ENCODE data around the gene RASSF3.

DNA sequence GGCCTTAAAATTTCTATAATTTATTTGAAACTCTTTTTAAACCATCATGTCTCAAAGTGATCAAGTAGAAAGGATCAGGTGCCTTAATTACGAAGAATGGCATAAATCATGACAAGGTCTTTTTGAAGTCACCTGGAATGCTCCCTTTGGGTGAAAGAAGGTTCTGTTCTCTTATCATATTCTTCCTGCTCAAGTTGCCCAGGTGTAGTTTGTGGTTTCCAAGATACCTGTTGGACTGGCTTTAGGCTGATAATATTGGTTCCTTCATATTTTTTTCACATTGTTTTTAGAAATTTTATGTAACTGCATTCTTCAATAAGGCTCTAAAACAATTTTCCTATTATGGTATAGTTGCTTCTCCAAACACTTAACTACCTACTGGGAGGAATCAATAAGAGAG lies 29.2 kb downstream of the RASSF3 start:
- TF ChIP-seq, protein P1, sequence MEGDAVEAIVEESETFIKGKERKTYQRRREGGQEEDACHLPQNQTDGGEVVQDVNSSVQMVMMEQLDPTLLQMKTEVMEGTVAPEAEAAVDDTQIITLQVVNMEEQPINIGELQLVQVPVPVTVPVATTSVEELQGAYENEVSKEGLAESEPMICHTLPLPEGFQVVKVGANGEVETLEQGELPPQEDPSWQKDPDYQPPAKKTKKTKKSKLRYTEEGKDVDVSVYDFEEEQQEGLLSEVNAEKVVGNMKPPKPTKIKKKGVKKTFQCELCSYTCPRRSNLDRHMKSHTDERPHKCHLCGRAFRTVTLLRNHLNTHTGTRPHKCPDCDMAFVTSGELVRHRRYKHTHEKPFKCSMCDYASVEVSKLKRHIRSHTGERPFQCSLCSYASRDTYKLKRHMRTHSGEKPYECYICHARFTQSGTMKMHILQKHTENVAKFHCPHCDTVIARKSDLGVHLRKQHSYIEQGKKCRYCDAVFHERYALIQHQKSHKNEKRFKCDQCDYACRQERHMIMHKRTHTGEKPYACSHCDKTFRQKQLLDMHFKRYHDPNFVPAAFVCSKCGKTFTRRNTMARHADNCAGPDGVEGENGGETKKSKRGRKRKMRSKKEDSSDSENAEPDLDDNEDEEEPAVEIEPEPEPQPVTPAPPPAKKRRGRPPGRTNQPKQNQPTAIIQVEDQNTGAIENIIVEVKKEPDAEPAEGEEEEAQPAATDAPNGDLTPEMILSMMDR (optimal IDR thresholded peaks at IDR 0.05 in 1 of 3, IDR thresholded peaks at IDR 0.05 in 1 of 3, conservative IDR thresholded peaks at IDR 0.05 in 1 of 3; ENCODE audit: extremely low read depth in 1 of 3, insufficient read depth in 2 of 3, low read length in 3 of 3), result no peak
- TF ChIP-seq EZH2 (IDR thresholded peaks at IDR 0.05; ENCODE audit: low read length), result no peak

Data from keratinocyte (primary cell).